Fibroblast of the aortic adventitia (primary cell): ENCODE measurements around the gene ADARB2. TPM values are rescaled to one million over a fixed set of nuclear protein-coding genes. Genes with fewer than 3 reads are reported as not detected.

Experiments
- DNase-seq: peaks from one replicate; pipeline ENCODE4 v3.0.0-alpha.2; 2010; ENCODE audit warnings: low read depth
- H3K4me3 ChIP-seq: 2 replicates; pipeline ENCODE4 v1.5.1; 2011; ENCODE audit warnings: low read depth, mild to moderate bottlenecking, control low read depth, low read length, moderate library complexity
- total RNA-seq: library from RNA; depleted of rRNA; stranded (reverse); fragments of >200 nt; gene quantifications from 2 replicates; pipeline ENCODE4 v1.2.3, GENCODE V29; 2012; ENCODE audit warnings: low replicate concordance
- TF ChIP-seq, protein P1 (sequence below): IDR thresholded peaks from 2 replicates; pipeline ENCODE4 v1.5.1; 2011; ENCODE audit warnings: mild to moderate bottlenecking, low read length, control low read depth, inconsistent platforms; ENCODE audit not compliant: insufficient read depth

The ADARB2 gene
- total RNA-seq, 1 donor: not detected

DNA sequence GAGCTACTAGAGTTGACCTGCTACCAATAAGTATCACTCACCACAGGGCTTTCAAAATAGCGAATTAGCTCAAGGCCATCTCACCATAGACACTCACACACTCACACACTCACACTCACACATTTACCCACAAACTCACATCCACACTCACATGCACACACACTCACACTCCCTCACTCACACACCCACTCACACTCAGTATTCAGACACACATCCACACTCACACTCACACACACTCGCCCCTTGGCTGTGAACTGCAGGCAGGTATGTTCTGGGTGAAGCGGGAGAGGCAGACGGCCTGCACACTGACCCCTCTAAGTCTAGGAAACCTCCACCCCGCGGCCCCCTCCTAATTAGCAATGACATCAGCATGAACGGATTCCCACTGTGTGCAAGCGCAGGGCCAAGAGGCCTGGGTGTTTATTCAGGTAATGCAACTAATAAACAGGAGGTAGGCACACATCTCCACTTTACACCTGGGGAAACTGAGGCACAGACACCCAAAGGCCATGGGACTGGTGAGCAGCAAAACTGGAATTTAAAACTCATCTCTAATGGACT lies 94.6 kb downstream of the ADARB2 start:
- DNase-seq: no peak
- TF ChIP-seq, protein P1, sequence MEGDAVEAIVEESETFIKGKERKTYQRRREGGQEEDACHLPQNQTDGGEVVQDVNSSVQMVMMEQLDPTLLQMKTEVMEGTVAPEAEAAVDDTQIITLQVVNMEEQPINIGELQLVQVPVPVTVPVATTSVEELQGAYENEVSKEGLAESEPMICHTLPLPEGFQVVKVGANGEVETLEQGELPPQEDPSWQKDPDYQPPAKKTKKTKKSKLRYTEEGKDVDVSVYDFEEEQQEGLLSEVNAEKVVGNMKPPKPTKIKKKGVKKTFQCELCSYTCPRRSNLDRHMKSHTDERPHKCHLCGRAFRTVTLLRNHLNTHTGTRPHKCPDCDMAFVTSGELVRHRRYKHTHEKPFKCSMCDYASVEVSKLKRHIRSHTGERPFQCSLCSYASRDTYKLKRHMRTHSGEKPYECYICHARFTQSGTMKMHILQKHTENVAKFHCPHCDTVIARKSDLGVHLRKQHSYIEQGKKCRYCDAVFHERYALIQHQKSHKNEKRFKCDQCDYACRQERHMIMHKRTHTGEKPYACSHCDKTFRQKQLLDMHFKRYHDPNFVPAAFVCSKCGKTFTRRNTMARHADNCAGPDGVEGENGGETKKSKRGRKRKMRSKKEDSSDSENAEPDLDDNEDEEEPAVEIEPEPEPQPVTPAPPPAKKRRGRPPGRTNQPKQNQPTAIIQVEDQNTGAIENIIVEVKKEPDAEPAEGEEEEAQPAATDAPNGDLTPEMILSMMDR: no peak
- H3K4me3 ChIP-seq: no peak overlapping the region

DNA sequence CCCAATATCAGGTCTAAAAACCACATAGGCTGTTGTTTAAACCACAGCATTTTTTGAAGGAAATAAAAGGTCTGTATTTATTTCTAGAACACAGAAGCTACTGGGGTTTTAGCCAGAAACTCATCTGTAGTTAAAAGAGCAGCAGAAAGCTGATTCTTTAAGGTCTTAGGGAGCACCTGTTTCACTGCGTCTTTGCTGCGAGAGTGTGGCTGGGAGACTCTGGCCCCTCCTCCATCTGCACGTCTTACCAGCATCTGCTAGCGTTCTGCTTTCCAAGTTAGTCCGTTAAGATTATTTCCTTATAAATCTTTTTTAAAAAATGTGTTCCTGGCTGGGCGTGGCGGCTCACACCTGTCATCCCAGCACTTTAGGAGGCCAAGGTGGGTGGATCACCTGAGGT lies 95.9 kb downstream of the ADARB2 start:
- DNase-seq: no peak
- no peak overlapping the region for H3K4me3 ChIP-seq
- TF ChIP-seq, protein P1: no peak

DNA sequence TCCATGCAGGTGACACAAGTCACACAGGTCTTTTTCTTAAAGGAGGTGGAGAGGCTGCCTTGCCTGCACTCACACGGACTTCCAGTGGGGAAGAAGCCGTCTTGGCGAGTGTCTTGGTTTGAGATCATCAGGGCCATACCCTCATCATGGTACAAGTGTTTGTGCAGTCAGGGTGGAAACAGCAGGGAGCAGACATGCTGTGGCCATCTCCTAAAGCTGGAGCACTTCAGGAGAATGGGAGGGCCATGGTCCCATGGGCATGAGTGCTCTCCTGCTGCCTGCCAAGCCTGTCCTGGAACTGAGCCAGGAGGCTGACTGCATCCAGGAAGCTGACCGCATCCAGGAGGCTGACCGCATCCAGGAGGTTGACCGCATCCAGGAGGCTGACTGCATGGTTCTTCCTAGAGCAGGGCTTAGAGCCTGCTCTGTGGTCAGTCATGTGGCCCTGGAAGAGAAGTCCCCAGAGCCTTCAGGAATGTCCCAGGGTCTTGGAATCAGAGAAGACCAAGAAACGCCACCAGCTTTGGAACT lies 98.4 kb downstream of the ADARB2 start:
- DNase-seq: no peak
- TF ChIP-seq, protein P1: no peak
- H3K4me3 ChIP-seq: no peak overlapping the region

DNA sequence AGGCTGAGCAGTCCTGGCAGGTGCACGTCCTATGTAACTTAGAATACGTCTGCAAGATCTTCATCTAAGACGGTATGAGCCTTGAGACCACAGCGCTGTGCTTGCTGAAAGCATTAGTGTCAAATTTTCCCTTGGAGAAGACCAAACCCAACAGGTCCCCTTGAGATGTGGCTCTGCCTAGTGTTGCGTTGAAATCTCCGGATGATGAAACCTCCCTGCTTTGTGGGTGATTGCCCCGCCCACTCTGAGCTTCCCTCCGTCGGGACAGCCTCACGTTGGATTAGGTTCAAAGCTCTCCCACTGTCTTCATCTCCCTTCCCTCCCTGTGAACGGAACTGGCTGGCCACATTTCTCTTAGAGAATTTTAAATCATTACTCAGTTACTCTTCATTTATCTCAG lies 102.0 kb downstream of the ADARB2 start:
- no peak overlapping the region for H3K4me3 ChIP-seq
- no peak for DNase-seq
- TF ChIP-seq, protein P1: no peak

DNA sequence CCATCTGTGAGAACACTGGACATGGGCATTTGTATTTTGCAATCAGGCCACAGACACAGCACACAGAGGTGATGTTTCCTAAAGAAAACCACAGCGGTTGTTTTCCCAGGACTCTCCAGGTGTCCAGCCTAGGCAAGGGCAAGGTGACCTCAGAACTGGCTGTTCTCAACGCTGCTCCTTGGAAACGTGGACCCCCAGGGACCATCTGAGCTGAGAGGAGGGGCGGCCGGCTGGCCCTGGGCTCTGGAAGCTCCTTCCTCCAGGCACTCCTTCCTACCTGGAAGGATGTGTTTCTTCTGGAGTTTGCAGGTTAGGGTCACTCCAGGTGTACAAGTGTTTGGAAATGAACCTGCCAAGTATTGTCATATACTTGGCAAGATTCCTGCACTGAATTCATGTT lies 103.1 kb downstream of the ADARB2 start:
- no peak overlapping the region for H3K4me3 ChIP-seq
- TF ChIP-seq, protein P1: no peak
- DNase-seq: no peak

DNA sequence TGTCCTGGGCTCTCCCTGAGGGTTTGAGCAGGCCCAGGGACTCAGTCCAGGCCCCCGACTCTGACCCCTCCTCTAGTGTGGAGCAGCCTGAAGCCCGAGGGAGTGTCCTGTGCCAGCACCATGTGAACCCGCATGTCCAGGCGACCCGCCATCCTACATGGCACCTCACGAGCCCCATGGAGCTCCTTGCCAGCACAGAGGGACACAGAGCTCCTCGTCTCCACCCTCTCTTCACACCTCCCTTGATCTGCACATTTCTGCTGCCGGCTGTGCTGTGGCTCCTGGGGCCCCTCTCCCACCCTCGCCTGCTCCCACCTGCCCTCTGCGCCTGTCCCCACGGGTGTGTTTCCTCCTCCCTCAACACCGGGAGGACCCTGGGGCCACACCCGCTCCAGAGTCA lies 103.5 kb downstream of the ADARB2 start:
- no peak overlapping the region for H3K4me3 ChIP-seq
- TF ChIP-seq, protein P1: no peak
- no peak for DNase-seq

DNA sequence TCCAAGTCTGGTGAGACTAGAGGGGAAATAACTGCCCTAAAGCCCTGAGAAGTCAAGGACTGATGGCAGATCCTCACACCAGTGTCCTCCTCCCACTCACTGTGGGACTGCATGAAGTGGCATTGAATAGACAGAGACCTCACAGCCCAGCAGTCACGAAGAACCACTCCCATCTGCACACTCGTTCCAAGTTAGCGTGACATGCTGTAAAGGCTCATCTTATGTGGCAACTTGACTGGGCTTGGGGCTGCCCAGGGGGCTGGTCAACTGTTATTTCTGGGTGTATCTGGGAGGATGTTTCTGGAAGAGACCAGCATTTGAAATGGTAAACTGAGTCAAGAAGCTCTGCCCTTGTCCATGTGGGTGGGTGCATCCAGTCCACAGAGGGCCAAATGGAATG lies 104.7 kb downstream of the ADARB2 start:
- TF ChIP-seq, protein P1: no peak
- DNase-seq: no peak
- H3K4me3 ChIP-seq: no peak overlapping the region
